ENCODE measurements around the gene TLCD4.

DNA sequence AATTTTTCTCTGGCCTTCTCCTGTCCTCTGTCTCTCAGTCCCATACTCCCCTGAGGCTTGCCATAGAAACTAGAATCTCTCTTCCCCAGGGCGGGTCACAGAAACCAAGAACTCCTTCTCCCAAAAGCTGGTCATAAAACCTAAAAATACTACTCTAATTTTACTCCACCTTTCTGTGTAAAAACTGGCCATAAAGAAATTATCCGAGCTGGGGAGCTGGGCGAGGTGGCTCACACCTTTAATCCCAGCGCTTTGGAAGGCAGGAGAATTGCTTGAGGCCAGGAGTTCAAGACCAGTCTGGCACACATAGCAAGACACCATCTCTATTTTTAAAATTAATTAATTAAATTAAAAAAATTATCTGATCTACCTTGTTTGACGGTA lies 47.5 kb upstream of the TLCD4 start:
- TF ChIP-seq, protein P1, sequence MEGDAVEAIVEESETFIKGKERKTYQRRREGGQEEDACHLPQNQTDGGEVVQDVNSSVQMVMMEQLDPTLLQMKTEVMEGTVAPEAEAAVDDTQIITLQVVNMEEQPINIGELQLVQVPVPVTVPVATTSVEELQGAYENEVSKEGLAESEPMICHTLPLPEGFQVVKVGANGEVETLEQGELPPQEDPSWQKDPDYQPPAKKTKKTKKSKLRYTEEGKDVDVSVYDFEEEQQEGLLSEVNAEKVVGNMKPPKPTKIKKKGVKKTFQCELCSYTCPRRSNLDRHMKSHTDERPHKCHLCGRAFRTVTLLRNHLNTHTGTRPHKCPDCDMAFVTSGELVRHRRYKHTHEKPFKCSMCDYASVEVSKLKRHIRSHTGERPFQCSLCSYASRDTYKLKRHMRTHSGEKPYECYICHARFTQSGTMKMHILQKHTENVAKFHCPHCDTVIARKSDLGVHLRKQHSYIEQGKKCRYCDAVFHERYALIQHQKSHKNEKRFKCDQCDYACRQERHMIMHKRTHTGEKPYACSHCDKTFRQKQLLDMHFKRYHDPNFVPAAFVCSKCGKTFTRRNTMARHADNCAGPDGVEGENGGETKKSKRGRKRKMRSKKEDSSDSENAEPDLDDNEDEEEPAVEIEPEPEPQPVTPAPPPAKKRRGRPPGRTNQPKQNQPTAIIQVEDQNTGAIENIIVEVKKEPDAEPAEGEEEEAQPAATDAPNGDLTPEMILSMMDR (IDR thresholded peaks at IDR 0.05) = no peak
- TF ChIP-seq POLR2A (IDR thresholded peaks at IDR 0.05) = no peak
